Stimulated activated CD4-positive, alpha-beta T cell treated with anti-CD3 and anti-CD28 coated beads, Interleukin-12 subunit alpha, Interleukin-12 subunit beta, amount 100 ng/mL, for 4 hours (primary cell): Measurements from ENCODE around the gene CCDC74B.
A peak's percentile ranks its signal among the peaks of the same experiment; 100 is the strongest.
"Not testable (repeated sequence)": the region's sequence is repeated elsewhere in the genome, so short reads cannot be mapped to it uniquely, and the experiment has no call there.

Experiments
- DNase-seq: peaks from one replicate; pipeline ENCODE4 v3.0.0-alpha.2; 2020

Gene CCDC74B

DNA sequence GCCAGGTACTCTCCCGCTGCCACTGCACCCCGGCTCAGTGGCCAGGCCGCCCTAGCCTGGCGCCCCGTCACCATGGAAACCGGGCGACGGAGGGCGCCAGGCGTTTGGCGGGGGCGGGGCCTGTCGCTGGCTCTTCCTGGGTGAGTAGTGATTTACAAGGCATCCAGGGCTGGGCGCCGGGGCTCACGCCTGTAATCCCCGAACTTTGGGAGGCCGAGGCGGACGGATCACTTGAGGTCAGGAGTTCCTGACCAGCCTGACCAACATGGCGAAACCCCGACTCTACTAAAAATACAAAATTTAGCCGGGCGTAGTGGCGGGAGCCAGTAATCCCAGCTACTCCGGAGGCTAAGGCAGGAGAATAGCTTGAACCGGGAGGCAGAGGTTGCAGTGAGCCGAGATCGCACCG is at the start of gene CCDC74B:
Gene CCDC74B, minus strand, starts transcription at position 107 of the 409 bp plus-strand sequence. CDS start 116 bp downstream, outside the sequence.
- peak; percentile 50 for DNase-seq

DNA sequence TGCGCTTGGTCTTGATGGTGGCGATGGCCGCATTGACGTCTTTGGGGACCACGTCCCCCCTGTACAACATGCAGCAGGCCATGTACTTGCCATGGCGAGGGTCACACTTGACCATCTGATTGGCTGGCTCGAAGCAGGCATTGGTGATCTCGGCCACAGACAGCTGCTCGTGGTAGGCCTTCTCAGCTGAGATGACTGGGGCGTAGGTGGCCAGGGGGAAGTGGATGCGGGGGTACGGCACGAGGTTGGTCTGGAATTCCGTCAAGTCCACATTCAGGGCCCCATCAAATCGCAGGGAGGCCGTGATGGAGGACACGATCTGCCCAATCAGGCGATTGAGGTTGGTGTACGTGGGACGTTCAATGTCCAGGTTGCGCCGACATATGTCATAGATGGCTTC is 48.9 kb upstream of the CCDC74B start:
- DNase-seq, result not testable (repeated sequence)

- DNase-seq, result not testable (repeated sequence)
Observed at GRCh38 chr2:130192451-130192850, 47.5 kb upstream of the CCDC74B start.

DNA sequence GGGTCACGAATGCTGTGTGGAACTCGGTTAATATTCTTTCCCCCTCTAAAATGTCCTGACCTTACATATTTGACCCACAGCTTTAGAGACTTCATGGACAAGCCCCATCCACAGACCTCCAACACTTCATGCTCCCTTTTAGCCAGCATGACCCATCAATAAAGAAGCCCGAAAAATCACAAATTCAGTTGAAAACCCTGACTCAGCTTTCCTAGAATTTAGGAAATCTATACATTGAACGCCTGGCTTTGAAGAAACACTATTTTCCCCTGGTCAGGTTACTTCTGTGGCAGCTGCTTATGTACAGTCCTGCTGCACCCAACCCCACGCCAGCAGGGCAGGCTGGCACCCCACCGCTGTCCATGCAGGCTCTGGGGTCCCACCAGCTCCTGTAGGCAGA is 46.4 kb upstream of the CCDC74B start:
- DNase-seq, result not testable (repeated sequence)

- no peak for DNase-seq
Observed at GRCh38 chr2:130190237-130190636, 45.3 kb upstream of the CCDC74B start.

DNA sequence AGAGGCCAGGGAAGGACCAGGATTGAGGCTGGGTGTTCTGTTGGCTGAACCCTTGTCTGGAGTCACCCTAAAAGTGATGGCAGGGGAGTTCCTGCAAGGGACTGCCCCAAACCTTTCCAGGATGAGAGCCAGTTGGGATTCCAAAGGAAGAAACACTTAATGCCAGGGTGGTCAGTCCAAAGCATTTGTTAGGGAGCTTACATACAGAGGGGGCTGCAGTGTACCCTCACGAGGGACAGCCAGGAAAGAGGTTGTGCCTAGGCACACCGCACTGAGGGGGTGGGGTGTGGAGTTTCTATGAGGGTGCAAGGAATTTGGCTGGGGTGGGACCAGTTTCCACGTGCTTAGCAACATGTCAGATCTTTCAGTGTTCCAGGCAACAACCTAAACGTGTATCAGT is 44.0 kb upstream of the CCDC74B start:
- not testable (repeated sequence) for DNase-seq

- DNase-seq, result not testable (repeated sequence)
Observed at GRCh38 chr2:130187859-130188792, 43.2 kb upstream of the CCDC74B start.

DNA sequence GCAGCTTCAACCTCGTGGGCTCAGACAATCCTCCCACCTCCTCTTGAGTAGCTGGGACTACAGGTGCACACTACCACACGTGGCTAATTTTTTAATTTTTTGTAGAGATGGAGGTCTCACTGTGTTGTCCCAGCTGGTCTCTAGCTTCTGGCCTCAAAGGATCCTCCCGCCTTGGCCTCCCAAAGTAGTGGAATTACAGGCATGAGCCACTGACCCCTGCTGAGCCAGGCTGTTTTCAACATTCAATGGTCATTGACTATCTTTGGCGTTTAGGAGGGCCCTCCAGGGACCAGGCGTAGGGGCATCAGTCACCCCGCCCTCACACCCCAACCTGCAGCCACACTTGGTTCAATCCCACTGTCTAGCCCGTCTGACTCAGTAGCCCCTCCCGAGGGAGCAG is 42.4 kb upstream of the CCDC74B start:
- DNase-seq, result no peak

DNA sequence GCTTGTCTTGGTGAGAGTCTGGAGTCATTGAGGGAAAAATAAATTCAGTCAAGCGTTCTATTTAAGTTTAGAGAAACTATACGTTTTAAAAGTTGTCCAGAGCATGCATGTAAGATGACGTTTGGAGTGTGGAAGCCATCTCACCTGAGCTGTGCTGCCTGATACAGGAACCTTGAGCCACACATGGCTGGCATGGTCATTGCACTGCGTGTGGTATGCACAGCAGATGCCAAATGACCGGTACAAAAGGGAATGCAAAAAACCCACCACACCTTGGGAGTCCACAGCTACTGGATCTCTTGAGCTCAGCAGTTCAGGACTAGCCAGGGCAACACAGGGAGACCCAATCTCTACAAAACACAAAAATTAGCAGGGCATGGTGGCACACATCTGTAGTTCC is 41.5 kb upstream of the CCDC74B start:
- no peak for DNase-seq

DNA sequence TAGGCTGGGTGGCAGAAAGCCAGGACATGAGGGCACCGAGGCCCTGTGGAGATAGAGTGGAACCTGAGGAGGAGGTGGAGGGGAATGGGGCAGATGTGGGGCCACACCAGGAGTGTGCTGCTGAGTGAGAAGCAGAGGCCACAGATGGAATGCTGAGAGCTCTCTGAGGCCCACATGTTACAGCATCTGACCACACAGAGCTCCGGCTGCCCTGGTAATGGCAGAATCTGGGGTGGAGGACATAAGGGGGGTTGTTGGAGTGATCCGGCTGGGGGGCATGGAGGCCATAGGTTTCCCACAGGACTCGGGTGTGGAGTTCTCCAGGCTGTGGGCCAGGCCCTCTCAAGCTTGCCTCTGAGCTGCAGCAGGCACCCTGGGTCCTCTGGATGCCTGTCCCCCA is 41.0 kb upstream of the CCDC74B start:
- DNase-seq, result no peak

DNA sequence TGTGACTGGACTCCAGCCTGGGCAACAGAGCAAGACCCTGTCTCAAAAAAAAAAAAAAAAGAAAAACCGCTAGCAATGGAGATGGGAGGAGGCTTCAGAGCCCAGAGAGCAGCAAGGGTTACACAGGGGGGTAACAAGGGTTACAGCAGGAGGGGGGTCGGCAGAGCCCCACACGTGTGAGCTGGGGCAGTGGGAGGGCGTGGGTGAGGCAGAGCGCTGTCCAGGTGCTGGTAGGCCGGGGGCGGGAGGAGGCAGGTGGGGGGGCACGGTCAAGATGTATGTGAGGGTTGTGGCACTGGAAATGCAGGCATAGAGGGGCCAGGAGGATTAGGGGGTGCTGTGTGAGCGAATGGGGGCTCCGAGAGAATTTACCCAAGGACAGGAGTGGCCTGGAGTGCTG is 40.5 kb upstream of the CCDC74B start:
- DNase-seq, result no peak

GRCh38 chr2:130183512-130184373 is 38.8 kb upstream of the CCDC74B start:
- DNase-seq, result no peak

- not testable (repeated sequence) for DNase-seq
Observed at GRCh38 chr2:130182826-130183511, 38.1 kb upstream of the CCDC74B start.

DNA sequence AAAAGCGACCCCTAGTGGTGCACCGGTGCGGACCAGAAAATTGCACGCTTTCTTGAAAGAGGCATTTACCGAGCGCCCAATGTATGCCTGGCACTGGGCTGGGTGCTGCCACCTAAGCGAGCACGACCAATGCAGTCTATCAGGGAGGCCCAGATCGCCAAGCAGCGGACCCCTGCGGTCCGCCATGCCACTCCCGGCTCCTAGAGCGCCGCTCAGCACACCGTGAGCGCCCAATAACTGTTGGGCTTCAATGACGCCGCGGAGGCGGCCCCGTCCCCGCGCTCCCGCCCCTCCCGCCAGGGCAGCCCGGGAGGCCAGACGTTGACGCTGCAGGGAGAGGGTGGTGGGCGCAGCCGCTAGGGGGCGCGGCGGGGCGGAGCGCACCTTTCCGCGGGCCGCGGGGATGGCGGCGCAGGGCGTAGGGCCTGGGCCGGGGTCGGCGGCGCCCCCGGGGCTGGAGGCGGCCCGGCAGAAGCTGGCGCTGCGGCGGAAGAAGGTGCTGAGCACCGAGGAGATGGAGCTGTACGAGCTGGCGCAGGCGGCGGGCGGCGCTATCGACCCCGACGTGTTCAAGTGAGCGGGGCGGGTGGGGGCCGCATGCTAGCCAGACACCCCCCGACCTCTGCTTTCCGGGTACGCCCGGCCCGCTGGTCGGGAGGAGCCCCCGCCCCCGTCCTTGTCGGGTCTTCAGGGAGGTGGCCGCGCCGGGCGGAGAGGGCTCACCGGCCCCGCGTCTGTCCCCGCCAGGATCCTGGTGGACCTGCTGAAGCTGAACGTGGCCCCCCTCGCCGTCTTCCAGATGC is 37.2 kb upstream of the CCDC74B start, which contains the start of gene MZT2B:
Gene MZT2B, plus strand, starts transcription at position 383 of the 803 bp plus-strand sequence. Its CDS starts 21 bp downstream, at position 404.
- DNase-seq, result peak; percentile 89

DNA sequence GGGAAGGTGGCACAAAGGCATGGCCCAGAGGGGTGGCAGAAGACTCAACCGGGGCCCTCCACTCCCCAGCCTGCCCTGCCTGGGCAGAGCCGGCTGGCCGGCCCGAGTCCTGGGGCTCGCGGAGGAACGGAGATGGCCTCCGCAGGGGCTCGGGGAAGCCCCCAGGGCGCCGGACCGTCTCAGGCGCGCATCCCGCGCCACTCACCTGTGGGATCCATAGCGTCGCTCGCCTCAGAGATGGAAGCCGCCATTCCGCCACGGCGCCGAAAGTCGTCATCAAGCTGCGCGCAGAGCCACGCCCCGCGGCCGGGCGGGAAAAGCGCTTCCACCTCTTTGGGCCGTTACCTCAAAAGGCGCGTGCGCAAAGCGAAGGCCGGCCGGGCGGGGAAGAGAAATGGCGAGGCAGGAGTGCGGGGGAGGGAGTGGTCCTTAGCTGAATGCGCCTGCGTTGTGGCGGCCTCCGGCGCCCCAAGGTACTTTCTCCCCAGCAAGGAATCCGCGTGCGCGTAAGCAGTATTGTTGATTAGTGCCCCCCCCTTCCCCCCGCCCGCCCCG is 36.5 kb upstream of the CCDC74B start, which contains the start of gene SMPD4:
Gene SMPD4, minus strand, starts transcription at position 278 of the 555 bp plus-strand sequence. CDS start 5,010 bp downstream, outside the sequence.
- DNase-seq, result peak; percentile 97

DNA sequence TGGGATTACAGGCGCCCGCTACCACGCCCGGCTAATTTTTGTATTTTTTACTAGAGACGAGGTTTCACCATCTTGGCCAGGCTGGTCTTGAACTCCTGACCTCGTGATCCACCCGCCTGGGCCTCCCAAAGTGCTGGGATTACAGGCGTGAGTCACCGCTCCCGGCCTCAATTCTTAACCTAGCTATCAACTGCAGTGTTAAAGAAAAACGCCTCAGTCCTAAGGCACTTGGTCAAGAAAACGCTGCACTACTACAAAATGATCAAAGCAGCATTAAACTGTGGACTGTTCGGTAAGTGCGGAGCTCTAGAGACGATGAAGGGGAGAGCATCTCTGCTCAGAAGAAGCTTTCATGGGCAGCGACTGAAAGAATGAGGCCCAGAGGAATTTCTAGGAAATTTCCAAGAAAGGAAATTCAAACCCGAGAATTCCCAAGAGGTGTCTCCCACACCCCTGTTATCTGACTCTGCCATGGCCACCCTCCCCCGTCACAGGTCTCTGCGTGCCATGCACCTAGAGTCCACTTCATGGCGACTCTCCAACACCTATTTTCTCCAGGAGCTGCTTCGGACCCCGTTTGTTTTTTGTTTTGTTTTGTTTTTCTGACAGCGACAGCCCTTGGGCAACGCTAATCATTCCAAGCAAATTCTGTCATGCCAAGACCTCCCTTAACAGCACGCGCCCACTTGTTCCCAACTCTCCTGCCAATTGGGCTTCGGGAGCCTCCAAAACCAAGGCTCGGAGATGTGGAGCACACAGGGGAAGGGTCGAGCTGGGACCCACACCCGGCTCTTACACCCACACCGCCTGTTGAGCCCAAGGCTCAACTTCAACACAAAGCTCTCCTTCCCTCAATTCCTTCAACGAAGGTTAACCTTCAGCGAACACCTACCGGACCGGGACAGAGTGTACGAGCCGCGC is 35.8 kb upstream of the CCDC74B start:
- DNase-seq, result not testable (repeated sequence)

DNA sequence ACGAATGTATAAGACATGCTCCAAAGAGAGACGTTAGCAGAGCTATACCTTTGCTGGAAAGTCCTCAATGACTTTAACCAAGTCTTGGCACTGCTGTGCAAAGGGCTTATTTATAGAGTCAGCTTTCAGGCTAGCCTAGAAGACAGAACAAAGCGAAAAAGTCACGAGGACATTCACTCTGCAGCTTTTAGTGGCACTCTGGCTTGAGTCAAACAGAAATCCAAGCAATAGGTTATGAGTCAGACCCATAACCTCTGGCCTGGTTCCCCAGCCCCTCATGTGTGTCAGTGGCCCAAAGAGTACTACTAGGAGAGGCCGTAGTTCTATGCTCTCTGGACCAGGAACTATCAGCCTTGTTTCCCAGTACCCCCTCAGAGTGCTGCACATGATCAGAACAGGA is 30.0 kb upstream of the CCDC74B start:
- DNase-seq, result not testable (repeated sequence)

GRCh38 chr2:130169896-130170295 is 25.0 kb upstream of the CCDC74B start:
- no peak for DNase-seq

GRCh38 chr2:130169163-130169562 is 24.3 kb upstream of the CCDC74B start:
- DNase-seq, result not testable (repeated sequence)

DNA sequence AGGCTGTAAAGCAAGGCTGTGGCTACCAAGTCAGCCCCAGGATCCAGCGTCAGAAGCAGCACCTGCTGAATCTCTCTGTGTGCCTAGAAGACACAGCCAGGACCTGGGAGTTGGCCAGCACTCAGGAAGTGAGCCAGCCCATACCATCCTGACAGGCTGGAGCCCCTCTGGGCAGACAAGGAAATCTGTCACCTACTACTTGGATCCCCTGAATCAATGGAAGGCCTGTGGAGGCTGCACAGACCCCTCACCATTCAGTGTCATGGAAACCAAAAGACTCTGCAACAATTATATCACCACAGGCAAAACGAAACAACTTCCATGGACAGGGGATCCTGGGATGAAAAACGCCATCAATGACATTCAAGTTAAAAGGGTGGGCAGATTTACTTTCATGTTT is 21.7 kb upstream of the CCDC74B start:
- DNase-seq, result not testable (repeated sequence)
